ENCODE results near the gene C1QL4.
"Not testable (repeated sequence)": the region's sequence is repeated elsewhere in the genome, so short reads cannot be mapped to it uniquely, and the experiment has no call there.

C1QL4 gene

DNA sequence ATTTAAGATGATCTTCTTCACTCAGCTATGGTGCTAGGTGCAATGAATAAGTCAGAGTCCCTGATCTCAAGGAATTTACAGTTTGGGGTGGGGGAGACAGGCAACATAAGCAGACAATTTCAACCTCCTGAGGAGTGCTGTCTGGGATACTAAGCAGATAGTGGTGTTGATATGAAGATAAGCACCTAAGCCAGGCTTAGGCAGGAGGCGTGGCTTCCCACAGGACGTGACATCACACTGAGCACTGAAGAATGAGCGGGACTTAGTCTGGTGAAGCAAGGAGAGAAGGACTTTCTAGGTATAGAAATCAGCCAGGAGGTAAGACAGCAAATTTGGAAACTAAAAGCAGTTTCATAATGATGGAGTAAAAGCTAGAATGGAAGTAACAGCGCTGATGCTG, 35.2 kb downstream of the C1QL4 start:
- peak; percentile 52 for DNase-seq (ENCODE audit: low read depth)

DNA sequence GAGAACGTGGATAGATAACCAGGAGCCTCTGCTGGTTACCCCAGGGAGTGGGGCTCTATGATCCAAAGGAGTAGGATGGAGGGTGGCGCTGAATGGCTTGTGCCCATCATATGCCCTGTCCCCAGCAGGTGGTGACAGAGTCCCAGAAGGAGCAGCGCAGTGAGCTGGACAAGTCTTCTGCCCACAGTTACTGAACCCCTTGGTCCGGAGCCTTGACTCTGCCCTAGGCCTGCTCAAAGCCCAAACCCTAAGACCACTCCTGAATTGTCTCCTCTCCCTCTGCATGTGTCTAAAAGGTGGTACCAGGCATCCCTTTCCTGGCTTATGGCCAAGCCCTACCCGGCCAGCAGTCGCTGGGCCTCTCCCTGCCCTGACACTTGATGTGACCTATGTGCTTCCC, 38.8 kb downstream of the C1QL4 start:
- DNase-seq (ENCODE audit: low read depth): no peak

- DNase-seq (ENCODE audit: low read depth): no peak
Observed at GRCh38 chr12:49297695-49298060, 39.3 kb downstream of the C1QL4 start.

DNA sequence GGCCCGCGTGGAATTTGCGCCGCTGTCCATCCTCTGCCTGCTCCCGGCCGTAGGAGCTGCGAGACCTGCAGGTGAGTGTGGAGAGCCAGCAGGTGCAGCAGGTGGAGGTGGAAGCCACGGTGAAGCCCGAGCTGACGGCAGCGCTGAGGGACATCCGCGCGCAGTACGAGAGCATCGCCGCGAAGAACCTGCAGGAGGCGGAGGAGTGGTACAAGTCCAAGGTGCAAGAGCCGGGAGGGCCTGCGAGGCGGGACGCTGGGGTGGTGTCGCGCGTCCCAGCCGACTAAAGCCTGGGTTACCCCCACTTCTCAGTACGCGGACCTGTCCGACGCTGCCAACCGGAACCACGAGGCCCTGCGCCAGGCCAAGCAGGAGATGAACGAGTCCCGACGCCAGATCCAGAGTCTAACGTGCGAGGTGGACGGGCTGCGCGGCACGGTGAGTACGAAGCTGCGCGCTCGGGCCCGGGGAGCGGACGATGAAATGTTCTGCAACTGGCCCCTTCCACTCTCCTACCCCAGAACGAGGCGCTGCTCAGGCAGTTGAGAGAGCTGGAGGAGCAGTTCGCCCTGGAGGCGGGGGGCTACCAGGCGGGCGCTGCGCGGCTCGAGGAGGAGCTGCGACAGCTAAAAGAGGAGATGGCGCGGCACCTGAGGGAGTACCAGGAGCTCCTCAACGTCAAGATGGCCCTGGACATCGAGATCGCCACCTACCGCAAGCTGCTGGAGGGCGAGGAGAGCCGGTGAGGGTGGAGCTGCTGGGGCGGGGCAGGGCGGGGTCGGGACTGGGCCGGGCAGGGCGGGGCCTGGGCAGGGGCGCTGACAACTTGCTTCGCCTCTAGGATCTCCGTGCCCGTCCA, 39.9 kb downstream of the C1QL4 start:
- DNase-seq (ENCODE audit: low read depth): no peak

DNA sequence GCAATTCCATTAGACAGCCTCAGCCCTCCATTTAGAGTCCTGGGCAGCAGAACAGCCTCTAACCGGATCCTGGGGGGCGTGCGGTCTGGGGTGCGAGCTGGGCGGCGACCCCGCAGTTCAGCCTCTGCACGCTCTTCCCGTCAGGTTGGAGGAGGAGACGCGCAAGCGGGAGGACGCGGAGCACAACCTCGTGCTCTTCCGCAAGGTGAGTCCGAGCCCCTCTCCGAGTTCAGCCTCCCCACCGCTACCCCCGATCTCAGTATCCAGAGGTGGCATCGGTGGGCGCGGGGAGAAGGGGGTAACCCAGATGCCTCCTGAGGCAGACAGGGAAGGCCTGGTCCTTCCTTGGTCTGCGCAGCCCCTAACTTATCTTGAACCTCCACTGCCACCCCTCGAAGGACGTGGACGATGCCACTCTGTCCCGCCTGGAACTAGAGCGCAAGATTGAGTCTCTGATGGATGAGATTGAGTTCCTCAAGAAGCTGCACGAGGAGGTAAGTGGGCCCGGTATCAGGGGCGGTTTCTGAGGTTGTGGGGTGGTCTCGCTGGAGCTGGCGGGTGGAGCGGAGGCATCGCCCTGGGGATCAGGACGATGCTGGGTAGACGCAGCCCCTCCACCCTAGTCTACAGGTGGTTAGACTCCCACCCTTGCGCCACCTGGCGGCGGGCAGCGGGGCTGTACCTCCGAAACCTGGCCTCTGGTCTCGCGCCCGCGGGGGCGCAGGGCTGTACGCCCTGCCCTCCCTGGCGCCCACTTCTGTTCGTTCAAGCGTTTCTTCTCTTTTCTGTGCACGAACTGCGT, 40.8 kb downstream of the C1QL4 start:
- no peak for DNase-seq (ENCODE audit: low read depth)

DNA sequence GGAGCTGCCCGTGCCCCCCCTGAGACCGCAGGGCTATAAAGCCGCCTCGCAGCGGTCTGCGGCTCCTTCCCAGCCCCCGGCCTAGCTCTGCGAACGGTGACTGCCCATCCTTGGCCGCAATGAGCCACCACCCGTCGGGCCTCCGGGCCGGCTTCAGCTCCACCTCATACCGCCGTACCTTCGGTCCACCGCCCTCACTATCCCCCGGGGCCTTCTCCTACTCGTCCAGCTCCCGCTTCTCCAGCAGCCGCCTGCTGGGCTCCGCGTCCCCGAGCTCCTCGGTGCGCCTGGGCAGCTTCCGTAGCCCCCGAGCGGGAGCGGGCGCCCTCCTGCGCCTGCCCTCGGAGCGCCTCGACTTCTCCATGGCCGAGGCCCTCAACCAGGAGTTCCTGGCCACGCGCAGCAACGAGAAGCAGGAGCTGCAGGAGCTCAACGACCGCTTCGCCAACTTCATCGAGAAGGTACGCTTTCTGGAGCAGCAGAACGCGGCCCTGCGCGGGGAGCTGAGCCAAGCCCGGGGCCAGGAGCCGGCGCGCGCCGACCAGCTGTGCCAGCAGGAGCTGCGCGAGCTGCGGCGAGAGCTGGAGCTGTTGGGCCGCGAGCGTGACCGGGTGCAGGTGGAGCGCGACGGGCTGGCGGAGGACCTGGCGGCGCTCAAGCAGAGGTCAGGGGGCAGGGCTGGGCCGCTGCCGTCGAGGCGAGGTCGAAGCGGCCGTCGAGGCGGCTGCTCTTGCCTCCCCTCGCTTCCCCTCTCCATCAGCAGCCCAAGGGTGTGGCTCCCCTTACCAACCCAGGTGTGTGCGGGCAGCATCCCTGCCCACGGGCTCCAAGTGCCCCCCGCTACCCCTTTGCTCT, 41.7 kb downstream of the C1QL4 start, which contains the start of gene PRPH:
TSS of gene PRPH (plus strand) at position 66 of the 855 bp plus-strand sequence. CDS start at position 120, 54 bp downstream.
- no peak for DNase-seq (ENCODE audit: low read depth)

DNA sequence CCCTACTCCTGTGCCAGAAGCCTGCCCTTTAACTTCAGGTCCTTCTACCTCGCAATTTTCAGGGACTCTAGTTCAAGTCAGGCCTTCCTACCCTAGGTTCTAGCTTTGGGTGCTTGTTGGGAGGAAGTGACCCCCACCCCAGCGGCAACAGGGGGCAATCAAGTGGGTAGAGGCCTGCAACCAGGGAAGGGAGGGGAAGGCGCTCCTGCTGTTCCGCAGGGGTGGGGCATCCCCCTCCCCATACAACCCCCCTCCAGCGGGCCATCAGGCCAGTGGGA, 42.2 kb downstream of the C1QL4 start:
- no peak for DNase-seq (ENCODE audit: low read depth)

DNA sequence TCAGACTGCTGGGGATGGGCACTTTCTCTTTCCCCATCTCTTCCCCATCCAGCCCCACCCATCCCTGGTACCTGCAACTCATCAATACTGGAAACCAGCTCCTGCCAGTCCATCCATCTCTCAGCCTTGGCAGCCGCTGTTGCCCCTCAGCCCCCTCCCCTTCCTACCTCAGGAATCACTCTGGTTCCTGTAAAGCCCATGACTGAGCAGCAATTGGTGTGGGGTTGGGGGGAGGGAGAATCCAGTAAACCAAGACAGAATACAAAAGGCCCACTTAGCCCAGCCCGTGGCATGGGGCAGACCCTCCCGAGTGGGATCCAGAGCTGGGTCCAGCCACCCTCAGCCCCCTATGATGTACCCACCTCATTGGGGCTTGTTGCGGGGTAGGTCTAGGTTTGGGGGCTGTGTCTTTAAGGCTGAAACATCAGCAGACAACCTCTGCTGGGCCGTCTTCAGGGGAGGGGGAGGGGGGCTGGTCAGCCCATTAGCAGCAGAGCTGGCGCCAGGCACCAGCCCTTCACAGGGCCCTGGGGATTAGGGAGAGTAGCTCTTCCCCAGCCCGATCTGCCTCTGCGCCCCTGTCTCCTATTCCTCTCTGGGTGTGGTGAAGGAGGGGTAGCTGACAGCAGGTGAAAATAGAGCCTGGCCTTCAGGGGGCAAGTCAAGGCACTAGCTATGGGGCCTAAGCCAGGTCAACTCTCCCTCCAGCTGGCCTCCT, 42.7 kb downstream of the C1QL4 start:
- no peak for DNase-seq (ENCODE audit: low read depth)

- DNase-seq (ENCODE audit: low read depth): no peak
Observed at GRCh38 chr12:49293056-49293956, 43.7 kb downstream of the C1QL4 start.

DNA sequence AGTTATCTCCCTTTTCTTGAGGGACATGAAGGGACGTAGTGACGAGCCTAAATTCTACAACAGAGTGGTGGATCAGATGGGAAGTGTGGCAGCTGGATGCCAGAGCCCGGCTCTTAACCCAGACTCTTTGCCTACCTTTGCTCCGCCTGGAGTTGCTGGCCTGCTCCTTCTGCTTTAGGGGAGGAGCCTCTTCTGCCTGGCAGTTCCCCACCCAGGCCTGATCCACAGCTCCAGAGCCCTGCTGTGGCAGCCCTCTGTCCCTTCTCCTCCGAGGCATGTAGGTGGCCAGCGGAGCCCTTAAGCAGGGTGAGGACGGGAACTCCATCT, 44.3 kb downstream of the C1QL4 start:
- DNase-seq (ENCODE audit: low read depth): no peak

DNA sequence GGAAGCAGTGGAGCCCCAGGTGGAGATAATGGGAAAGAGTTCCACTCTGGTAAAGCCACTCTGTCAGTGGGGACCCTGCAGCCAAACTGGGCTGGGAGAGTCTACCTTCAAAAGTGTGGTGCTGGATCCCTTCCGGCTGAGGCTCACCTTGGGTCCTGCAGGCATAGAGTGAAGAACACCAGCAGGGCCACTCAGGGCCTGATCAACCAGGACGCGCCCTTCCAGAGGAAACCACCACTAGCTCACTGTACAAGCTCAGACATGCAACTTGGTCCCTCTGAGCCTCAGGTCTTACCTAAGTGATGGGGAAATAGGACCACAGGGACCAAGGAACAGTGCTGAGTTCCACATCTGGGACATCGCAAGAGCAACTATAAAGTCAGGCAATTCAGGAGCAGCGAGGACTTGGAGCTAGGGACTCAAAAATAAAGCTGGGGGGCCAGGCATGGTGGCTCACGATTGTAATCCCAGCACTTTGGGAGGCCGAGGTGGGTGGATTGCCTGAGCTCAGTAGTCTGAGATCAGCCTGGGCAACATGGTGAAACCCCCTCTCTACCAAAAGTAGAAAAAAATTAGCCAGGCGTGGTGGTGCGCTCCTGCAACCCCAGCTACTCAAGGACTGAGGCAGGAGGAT, 47.9 kb downstream of the C1QL4 start:
- no peak for DNase-seq (ENCODE audit: low read depth)

DNA sequence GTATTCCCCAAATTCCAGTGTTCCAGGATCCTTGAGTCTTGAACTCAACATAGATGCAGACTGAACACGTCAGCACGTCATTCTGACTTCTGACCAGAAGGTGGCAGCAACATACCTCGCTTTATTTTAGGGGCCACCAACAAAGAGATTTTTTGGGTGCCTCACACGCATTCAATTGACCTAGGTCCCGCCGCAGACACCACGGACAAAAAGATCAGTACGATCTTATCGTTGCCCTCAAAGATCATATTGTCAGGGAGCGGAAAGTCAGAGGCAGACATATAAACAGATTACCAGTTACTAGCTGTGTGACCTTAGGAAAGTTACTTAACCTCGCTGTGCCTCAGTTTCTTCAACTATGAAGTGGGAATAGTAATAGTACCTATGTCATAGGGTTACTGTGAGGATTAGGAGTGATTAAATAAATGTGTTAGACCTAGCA, 48.6 kb downstream of the C1QL4 start:
- DNase-seq (ENCODE audit: low read depth): peak; percentile 34

- DNase-seq (ENCODE audit: low read depth): no peak
Observed at GRCh38 chr12:49287876-49288275, 49.1 kb downstream of the C1QL4 start.

DNA sequence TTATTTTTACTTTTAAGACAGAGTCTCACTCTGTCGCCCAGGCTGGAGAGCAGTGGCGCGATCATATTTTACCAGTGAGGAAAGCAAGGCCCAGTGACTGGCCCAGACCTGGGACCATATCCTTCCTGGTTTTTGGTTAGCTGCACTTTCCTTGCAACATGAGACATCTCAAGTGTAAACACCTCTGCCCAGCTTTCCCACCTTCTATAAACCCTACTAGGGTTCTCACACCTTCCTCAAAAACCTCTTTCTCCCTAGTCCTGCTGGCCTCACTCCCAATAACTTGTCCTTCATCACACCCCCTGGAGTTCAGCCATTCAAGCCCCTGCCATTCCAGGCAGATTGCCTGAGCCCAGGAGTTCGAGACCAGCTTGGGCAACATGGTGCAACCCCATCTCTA, 52.3 kb downstream of the C1QL4 start:
- no peak for DNase-seq (ENCODE audit: low read depth)

DNA sequence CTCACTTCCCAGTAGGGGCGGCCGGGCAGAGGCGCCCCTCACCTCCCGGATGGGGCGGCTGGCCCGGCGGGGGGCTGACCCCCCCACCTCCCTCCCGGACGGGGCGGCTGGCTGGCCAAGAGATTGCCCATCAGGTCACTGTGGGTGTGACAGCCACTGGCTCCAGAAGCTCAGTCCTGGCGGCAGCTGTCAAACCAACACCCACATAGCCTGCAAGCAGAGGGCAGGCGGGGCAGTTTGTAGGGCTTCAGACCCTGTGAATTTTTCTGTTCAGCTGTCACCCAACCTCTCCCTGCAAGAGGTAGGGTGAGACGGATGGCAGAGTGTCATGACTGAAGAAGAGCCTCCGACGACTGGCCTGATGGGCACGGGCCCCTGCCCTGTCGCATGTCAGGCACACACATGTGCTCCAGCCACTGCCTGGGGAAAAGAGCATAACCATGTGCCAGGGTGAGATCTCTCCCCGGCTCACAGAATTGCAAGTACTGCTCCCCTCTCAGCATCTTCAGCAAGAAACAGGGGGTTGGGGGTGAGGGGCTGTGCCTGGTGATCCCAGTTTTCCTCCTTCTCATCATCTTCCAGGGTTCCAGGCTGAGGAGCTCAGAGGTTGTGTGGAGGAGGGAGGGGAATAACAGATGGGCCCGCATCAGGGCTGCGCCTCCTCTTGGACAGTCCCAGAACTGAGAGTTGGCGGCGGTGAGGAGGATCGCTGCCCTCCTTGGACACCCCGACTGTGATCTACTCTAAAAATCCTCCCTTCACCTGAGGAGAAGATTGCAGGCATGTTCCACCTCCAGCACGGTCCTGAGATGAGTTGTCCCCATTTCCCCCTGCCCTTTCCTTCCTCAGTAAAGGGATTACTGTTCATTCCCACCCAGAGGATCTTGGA, 53.2 kb downstream of the C1QL4 start:
- no peak for DNase-seq (ENCODE audit: low read depth)

GRCh38 chr12:49282740-49283375, 54.1 kb downstream of the C1QL4 start:
- DNase-seq (ENCODE audit: low read depth): not testable (repeated sequence)
